HepG2 (cell line): Measurements from ENCODE around the gene HYCC2. TPM values are rescaled to one million over a fixed set of nuclear protein-coding genes. Genes with fewer than 3 reads are reported as not detected.

ENCODE experiments used
- AGO2 ChIP-seq: fragments of 200-400 bp; formaldehyde crosslinking; optimal IDR thresholded peaks from 2 replicates; pipeline ENCODE3; 2017; ENCODE audit warnings: mild to moderate bottlenecking, low read depth, low read length, moderate library complexity
- CBFB ChIP-seq: sonication (generic); formaldehyde crosslinking; IDR thresholded peaks from 2 replicates; pipeline ENCODE4 v1.4.0; 2020; ENCODE audit warnings: missing genetic modification reagents
- CC2D1A ChIP-seq: sonication (generic); formaldehyde crosslinking; IDR thresholded peaks from 2 replicates; pipeline ENCODE4 v1.8.1; 2023; ENCODE audit warnings: mild to moderate bottlenecking, missing genetic modification reagents
- EED ChIP-seq: sonication (generic); formaldehyde crosslinking; IDR thresholded peaks from 2 replicates; pipeline ENCODE4 v1.5.0; 2020; ENCODE audit warnings: mild to moderate bottlenecking, missing genetic modification reagents
- EZH2 ChIP-seq: conservative IDR thresholded peaks from 2 replicates; pipeline ENCODE4 v1.6.1; 2012; ENCODE audit warnings: mild to moderate bottlenecking, low read depth, low read length, moderate library complexity
- FIP1L1 ChIP-seq: fragments of 200-400 bp; formaldehyde crosslinking; IDR thresholded peaks from 2 replicates; pipeline ENCODE4 v1.6.1; 2018; ENCODE audit warnings: low read depth, mild to moderate bottlenecking, low read length, moderate library complexity, borderline replicate concordance; ENCODE audit not compliant: insufficient read depth
- HIC2 ChIP-seq: sonication (generic); formaldehyde crosslinking; IDR thresholded peaks from 2 replicates; pipeline ENCODE4 v1.9.0; 2022; ENCODE audit warnings: low read depth, missing genetic modification reagents
- HOXA7 ChIP-seq: sonication (generic); formaldehyde crosslinking; IDR thresholded peaks from 2 replicates; pipeline ENCODE4 v1.8.1; 2022; ENCODE audit warnings: mild to moderate bottlenecking, missing genetic modification reagents, moderate library complexity
- KDM5A ChIP-seq: fragments of 200-600 bp; sonication (generic); IDR thresholded peaks from 2 replicates; pipeline ENCODE4 v1.7.0; 2018; ENCODE audit warnings: antibody characterized with exemption, mild to moderate bottlenecking, low read length, borderline replicate concordance
- MED13 ChIP-seq: sonication (generic); formaldehyde crosslinking; IDR thresholded peaks from 2 replicates; pipeline ENCODE4 v1.5.0; 2020; ENCODE audit warnings: missing genetic modification reagents
- PHF20 ChIP-seq: sonication (generic); formaldehyde crosslinking; IDR thresholded peaks from 2 replicates; pipeline ENCODE4 v1.5.0; 2020; ENCODE audit warnings: mild to moderate bottlenecking, missing genetic modification reagents
- PLRG1 ChIP-seq: fragments of 450-650 bp; conservative IDR thresholded peaks from 2 replicates; pipeline ENCODE4 v1.6.1; 2016
- POGZ ChIP-seq: sonication (generic); formaldehyde crosslinking; IDR thresholded peaks from 2 replicates; pipeline ENCODE4 v1.4.0; 2020; ENCODE audit warnings: mild to moderate bottlenecking, missing genetic modification reagents
- RNF2 ChIP-seq: fragments of 450-650 bp; conservative IDR thresholded peaks from 2 replicates; pipeline ENCODE4 v1.6.1; 2016; ENCODE audit warnings: low read depth
- SIN3A ChIP-seq: IDR thresholded peaks from 2 replicates; pipeline ENCODE4 v1.6.1; 2011; ENCODE audit warnings: low read depth, mild to moderate bottlenecking, control low read depth, low read length, borderline replicate concordance
- SNAPC2 ChIP-seq: sonication (generic); formaldehyde crosslinking; IDR thresholded peaks from 2 replicates; pipeline ENCODE4 v1.8.1; 2022; ENCODE audit warnings: mild to moderate bottlenecking, missing genetic modification reagents
- SP140L ChIP-seq: sonication (generic); formaldehyde crosslinking; IDR thresholded peaks from 2 replicates; pipeline ENCODE4 v1.4.0; 2020; ENCODE audit warnings: missing genetic modification reagents, borderline replicate concordance
- SRSF9 ChIP-seq: fragments of 200-400 bp; formaldehyde crosslinking; IDR thresholded peaks from 2 replicates; pipeline ENCODE4 v1.6.1; 2018; ENCODE audit warnings: borderline replicate concordance, mild to moderate bottlenecking, low read depth, low read length; ENCODE audit not compliant: insufficient read depth, poor library complexity, severe bottlenecking
- ZNF160 ChIP-seq: sonication (generic); formaldehyde crosslinking; IDR thresholded peaks from 2 replicates; pipeline ENCODE4 v1.8.0; 2022; ENCODE audit warnings: mild to moderate bottlenecking, inconsistent platforms, missing genetic modification reagents
- ZNF30 ChIP-seq: sonication (generic); formaldehyde crosslinking; IDR thresholded peaks from 2 replicates; pipeline ENCODE4 v1.5.0; 2020; ENCODE audit warnings: mild to moderate bottlenecking, missing genetic modification reagents
- ZNF33A ChIP-seq: sonication (generic); formaldehyde crosslinking; IDR thresholded peaks from 2 replicates; pipeline ENCODE4 v1.5.1; 2020; ENCODE audit warnings: missing genetic modification reagents, mild to moderate bottlenecking, moderate library complexity, borderline replicate concordance
- ZNF460 ChIP-seq: sonication (generic); formaldehyde crosslinking; IDR thresholded peaks from 2 replicates; pipeline ENCODE4 v1.5.1; 2020; ENCODE audit warnings: missing genetic modification reagents, mild to moderate bottlenecking, borderline replicate concordance
- ZNF556 ChIP-seq: sonication (generic); formaldehyde crosslinking; IDR thresholded peaks from 2 replicates; pipeline ENCODE4 v1.4.0; 2020; ENCODE audit warnings: mild to moderate bottlenecking, missing genetic modification reagents, borderline replicate concordance
- ZNF75D ChIP-seq: sonication (generic); formaldehyde crosslinking; IDR thresholded peaks from 2 replicates; pipeline ENCODE4 v1.8.1; 2023; ENCODE audit warnings: missing genetic modification reagents, mild to moderate bottlenecking, borderline replicate concordance
- ZNF766 ChIP-seq: sonication (generic); formaldehyde crosslinking; IDR thresholded peaks from 2 replicates; pipeline ENCODE4 v1.5.0; 2020; ENCODE audit warnings: missing genetic modification reagents, borderline replicate concordance
- ZNF776 ChIP-seq: sonication (generic); formaldehyde crosslinking; IDR thresholded peaks from 2 replicates; pipeline ENCODE4 v1.4.0; 2020; ENCODE audit warnings: mild to moderate bottlenecking, missing genetic modification reagents
- ZSCAN21 ChIP-seq: sonication (generic); formaldehyde crosslinking; IDR thresholded peaks from 2 replicates; pipeline ENCODE4 v1.8.0; 2022; ENCODE audit warnings: mild to moderate bottlenecking, missing genetic modification reagents, moderate library complexity, borderline replicate concordance
- polyA plus RNA-seq, 8 experiments: library from polyadenylated mRNA; depleted of rRNA in 3 of 8; stranded (reverse) in 7 of 8; unstranded in 1 of 8; fragments of >200 nt; fragmentation: Illumina TruSeq in 4 of 8; extraction: Trizol in 4 of 8; gene quantifications; 2 replicates each; pipeline versions ENCODE4 v1.2.1 to v1.2.3, GENCODE V29; 2011 to 2016; ENCODE audit warnings: low read depth in 4 of 8, missing spikeins in 1 of 8, mixed read lengths in 1 of 8; ENCODE audit not compliant: insufficient read depth in 1 of 8
- total RNA-seq, 5 experiments: library from RNA; depleted of rRNA; stranded (reverse); fragments of >200 nt; fragmentation: Illumina TruSeq; extraction: Trizol; gene quantifications; 2 replicates each; pipeline ENCODE4 v1.2.3, GENCODE V29; 2016; ENCODE audit warnings: low read depth in 1 of 5
- TF ChIP-seq, protein P1 (sequence below): sonication (generic); formaldehyde crosslinking; IDR thresholded peaks from 2 replicates; pipeline ENCODE4 v1.4.0; 2020; ENCODE audit warnings: missing genetic modification reagents; ENCODE audit errors: not compliant biosample characterization

HYCC2 gene
- total and polyA plus RNA-seq, 2 of the 13 experiments (the other 11 are each of a cell fraction or from before 2014, with no cell fraction given): 4.7 to 13.9 TPM

DNA sequence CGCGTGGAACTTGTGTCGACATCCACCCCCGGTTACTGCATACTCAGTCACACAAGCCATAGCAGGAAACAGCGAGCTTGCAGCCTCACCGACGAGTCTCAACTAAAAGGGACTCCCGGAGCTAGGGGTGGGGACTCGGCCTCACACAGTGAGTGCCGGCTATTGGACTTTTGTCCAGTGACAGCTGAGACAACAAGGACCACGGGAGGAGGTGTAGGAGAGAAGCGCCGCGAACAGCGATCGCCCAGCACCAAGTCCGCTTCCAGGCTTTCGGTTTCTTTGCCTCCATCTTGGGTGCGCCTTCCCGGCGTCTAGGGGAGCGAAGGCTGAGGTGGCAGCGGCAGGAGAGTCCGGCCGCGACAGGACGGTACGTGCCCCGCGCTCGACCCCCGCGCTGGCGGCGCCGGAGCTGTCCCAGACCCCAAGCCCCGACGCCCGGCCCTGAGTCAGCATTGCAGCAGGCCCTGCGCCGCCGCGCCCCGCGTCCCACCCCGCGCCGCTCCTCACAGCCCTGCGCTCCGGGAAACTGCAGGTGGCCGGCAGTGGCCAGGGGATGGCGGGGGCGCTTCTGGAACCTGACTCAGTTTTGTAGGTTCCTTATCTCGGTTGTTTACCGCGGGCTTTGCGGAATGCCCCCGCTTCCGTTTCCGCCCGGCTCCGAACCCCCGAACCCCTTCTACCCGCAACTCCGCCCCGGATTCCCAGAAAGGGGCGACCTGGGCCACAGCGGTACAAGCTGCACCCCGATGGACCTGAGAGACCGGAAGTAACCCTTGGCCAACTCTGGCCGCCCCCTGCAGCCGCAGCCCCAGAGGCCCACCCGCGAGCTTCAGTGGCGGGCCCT, 44.9 kb upstream of the HYCC2 start, which contains the start of gene CFLAR (continued):
- TF ChIP-seq RNF2: no peak
- TF ChIP-seq, protein P1, sequence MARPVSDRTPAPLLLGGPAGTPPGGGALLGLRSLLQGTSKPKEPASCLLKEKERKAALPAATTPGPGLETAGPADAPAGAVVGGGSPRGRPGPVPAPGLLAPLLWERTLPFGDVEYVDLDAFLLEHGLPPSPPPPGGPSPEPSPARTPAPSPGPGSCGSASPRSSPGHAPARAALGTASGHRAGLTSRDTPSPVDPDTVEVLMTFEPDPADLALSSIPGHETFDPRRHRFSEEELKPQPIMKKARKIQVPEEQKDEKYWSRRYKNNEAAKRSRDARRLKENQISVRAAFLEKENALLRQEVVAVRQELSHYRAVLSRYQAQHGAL (CRISPR knock-in tag): peak; percentile 84
- peak; percentile 68; the same call in 1 of the 2 replicates for TF ChIP-seq ZNF766
- TF ChIP-seq ZNF556 (CRISPR knock-in tag): no peak; the same call in 1 of the 2 replicates
- TF ChIP-seq MED13 (CRISPR knock-in tag): peak; percentile 86; the same call in 1 of the 2 replicates
- TF ChIP-seq EZH2: no peak
- 0 out of 2 replicates have a peak, but pooled peaks have one; percentile 76 for TF ChIP-seq CC2D1A
- TF ChIP-seq PLRG1: no peak
- peak; percentile 67; the same call in 1 of the 2 replicates for TF ChIP-seq ZSCAN21 (CRISPR knock-in tag)
- TF ChIP-seq PHF20 (CRISPR knock-in tag): peak; percentile 39
- TF ChIP-seq AGO2: peak; percentile 98
- TF ChIP-seq SIN3A: peak; percentile 73; the same call in 1 of the 2 replicates
- TF ChIP-seq EED: peak; percentile 91
- TF ChIP-seq KDM5A: peak; percentile 16; the same call in 1 of the 2 replicates
- TF ChIP-seq SP140L: peak; percentile 72; the same call in 1 of the 2 replicates
- no peak for TF ChIP-seq ZNF460 (CRISPR knock-in tag)
- no peak for TF ChIP-seq HOXA7 (CRISPR knock-in tag)
- no peak for TF ChIP-seq ZNF33A (CRISPR knock-in tag)
- peak; percentile 92 for TF ChIP-seq ZNF776
- no peak for TF ChIP-seq ZNF75D (CRISPR knock-in tag)
- peak; percentile 62; the same call in 1 of the 2 replicates for TF ChIP-seq ZNF160 (CRISPR knock-in tag)
- TF ChIP-seq SNAPC2 (CRISPR knock-in tag): peak; percentile 75; the same call in 1 of the 2 replicates
- no peak for TF ChIP-seq SRSF9
- TF ChIP-seq ZNF30: no peak
- TF ChIP-seq CBFB (CRISPR knock-in tag): peak; percentile 84
- TF ChIP-seq FIP1L1: no peak; the same call in 1 of the 2 replicates
- no peak; the same call in 1 of the 2 replicates for TF ChIP-seq HIC2
- peak; percentile 32; the same call in 1 of the 2 replicates for TF ChIP-seq POGZ (CRISPR knock-in tag)
